Naive thymus-derived CD4-positive, alpha-beta T cell (primary cell): ENCODE results near the gene TCTN1. TPM values are rescaled to one million over a fixed set of nuclear protein-coding genes. Genes with fewer than 3 reads are reported as not detected.
A peak's percentile ranks its signal among the peaks of the same experiment; 100 is the strongest.
"Not testable (repeated sequence)": the region's sequence is repeated elsewhere in the genome, so short reads cannot be mapped to it uniquely, and the experiment has no call there.

Source experiments
- ATAC-seq: fragments of 150-1000 bp; cut with Tn5 transposase; 2 replicates; pipeline ENCODE4 v1.10.0; 2021; ENCODE audit warnings: mild to moderate bottlenecking, moderate library complexity
- CTCF ChIA-PET: fragments of 350-600 bp; sonication (Branson Sonifier 250); formaldehyde crosslinking; loops from one replicate; lab custom pipeline; 2021; ENCODE audit warnings: antibody characterized with exemption; lab: Charles Lee
- POLR2A ChIA-PET: fragments of 350-600 bp; sonication (Branson Sonifier 250); formaldehyde crosslinking; loops from one replicate; lab custom pipeline; 2021; ENCODE audit warnings: antibody characterized with exemption, inconsistent platforms; lab: Charles Lee
- DNase-seq, 9 donors: peaks; one replicate each; pipeline versions ENCODE4 v3.0.0 to v3.0.0-alpha.2; 2020 to 2022; ENCODE audit warnings: mixed read lengths in 1 of 9
- H3K27ac ChIP-seq: one replicate; pipeline ENCODE4 v1.7.0; 2013; ENCODE audit warnings: mild to moderate bottlenecking, low read depth, low read length, moderate library complexity
- H3K27me3 ChIP-seq, 2 donors: one replicate each; pipeline ENCODE4 v1.7.0; 2013; ENCODE audit warnings: low read length in 2 of 2, mild to moderate bottlenecking in 2 of 2, moderate library complexity in 2 of 2; ENCODE audit not compliant: control insufficient read depth in 2 of 2, insufficient read depth in 2 of 2
- H3K36me3 ChIP-seq, 3 experiments: 1 replicate in 2 of 3; 2 replicates in 1 of 3; pipeline ENCODE4 v1.7.0; 2013; ENCODE audit warnings: low read length in 3 of 3, mild to moderate bottlenecking in 3 of 3, moderate library complexity in 1 of 3; ENCODE audit not compliant: insufficient read depth in 3 of 3, control insufficient read depth in 2 of 3
- H3K4me1 ChIP-seq, 2 donors: one replicate each; pipeline ENCODE4 v1.7.0; 2013; ENCODE audit warnings: low read length in 2 of 2, mild to moderate bottlenecking in 2 of 2, moderate library complexity in 1 of 2; ENCODE audit not compliant: control insufficient read depth in 2 of 2, insufficient read depth in 2 of 2
- H3K4me3 ChIP-seq: 2 replicates; pipeline ENCODE4 v1.7.0; 2013; ENCODE audit warnings: mild to moderate bottlenecking, low read length
- H3K9me3 ChIP-seq, 3 experiments: 1 replicate in 2 of 3; 2 replicates in 1 of 3; pipeline ENCODE4 v1.7.0; 2013; ENCODE audit warnings: low read length in 3 of 3; ENCODE audit not compliant: control insufficient read depth in 2 of 3
- H3K27ac Mint-ChIP-seq, 9 donors: one replicate each; pipeline ENCODE4 v1.8.0; 2020 to 2022; ENCODE audit warnings: mixed read lengths in 9 of 9, mild to moderate bottlenecking in 8 of 9, moderate library complexity in 5 of 9, inconsistent platforms in 2 of 9
- H3K27me3 Mint-ChIP-seq, 5 donors: one replicate each; pipeline ENCODE4 v1.8.0; 2021 to 2022; ENCODE audit warnings: mixed read lengths in 5 of 5, mild to moderate bottlenecking in 1 of 5
- H3K36me3 Mint-ChIP-seq, 5 donors: one replicate each; pipeline ENCODE4 v1.8.0; 2020 to 2022; ENCODE audit warnings: mixed read lengths in 5 of 5, mild to moderate bottlenecking in 3 of 5, inconsistent platforms in 1 of 5
- H3K4me1 Mint-ChIP-seq, 7 donors: one replicate each; pipeline ENCODE4 v1.8.0; 2020 to 2022; ENCODE audit warnings: mixed read lengths in 7 of 7, mild to moderate bottlenecking in 3 of 7, inconsistent platforms in 1 of 7
- H3K4me3 Mint-ChIP-seq, 10 donors: one replicate each; pipeline ENCODE4 v1.8.0; 2020 to 2022; ENCODE audit warnings: mild to moderate bottlenecking in 10 of 10, mixed read lengths in 10 of 10, moderate library complexity in 6 of 10, inconsistent platforms in 2 of 10
- H3K9me3 Mint-ChIP-seq, 11 donors: one replicate each; pipeline ENCODE4 v1.8.0; 2020 to 2022; ENCODE audit warnings: mixed read lengths in 11 of 11, mild to moderate bottlenecking in 4 of 11, inconsistent platforms in 1 of 11, moderate library complexity in 1 of 11
- intact Hi-C, 2 donors: fragments of 100-400 bp; cut with micrococcal nuclease; formaldehyde crosslinking; loops; one replicate each; pipeline ENCODE4 v1.15.1; 2023
- polyA plus RNA-seq, 2 donors: library from polyadenylated mRNA; unstranded; fragments of 300-500 nt; fragmentation: Illumina TruSeq; gene quantifications; one replicate each; pipeline ENCODE4 v1.2.3, GENCODE V29; 2021
- total RNA-seq, 6 experiments: library from RNA in 5 of 6; stranded (reverse) in 5 of 6; gene quantifications; 1 replicate in 5 of 6; 2 replicates in 1 of 6; pipeline ENCODE4 v1.2.3 and lab custom pipeline; 2021 to 2026

Gene TCTN1
- total and polyA plus RNA-seq, 7 experiments from 2014 or later, result 4.2 to 13.0 (median 8.8) TPM

DNA sequence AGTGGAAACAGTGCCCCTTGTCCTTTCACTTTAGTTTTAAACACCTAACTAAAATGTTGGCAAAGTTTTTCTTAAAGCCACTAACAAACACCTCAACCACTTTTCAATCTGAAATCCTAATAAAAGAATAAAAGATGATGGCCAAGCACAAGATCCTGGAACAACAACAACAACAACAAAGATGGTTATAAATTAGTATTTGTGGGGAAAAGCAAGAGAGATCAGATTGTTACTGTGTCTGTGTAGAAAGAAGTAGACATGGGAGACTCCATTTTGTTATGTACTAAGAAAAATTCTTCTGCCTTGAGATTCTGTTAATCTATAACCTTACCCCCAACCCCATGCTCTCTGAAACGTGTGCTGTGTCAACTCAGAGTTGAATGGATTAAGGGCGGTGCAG, 44.1 kb upstream of the TCTN1 start:
- H3K36me3 ChIP-seq, H3K27me3 Mint-ChIP-seq, ATAC-seq, H3K27ac Mint-ChIP-seq, H3K9me3 ChIP-seq, H3K27ac ChIP-seq, DNase-seq, H3K4me3 ChIP-seq, intact Hi-C loops, H3K27me3 ChIP-seq: not testable (repeated sequence)
- H3K4me3 Mint-ChIP-seq, result peak overlapping the region in 1 of 10 donors; percentile 32
- ChIA-PET CTCF (interaction anchor here (1.0 kb wide), 1 partner anchor 32 kb away, joined by 4 read pairs; no protein-coding TSS in a partner anchor), POLR2A (interaction anchor here (1.0 kb wide), 1 partner anchor 15 kb away, joined by 3 read pairs; no protein-coding TSS in a partner anchor)
- peaks cover 0 to 14% of the 10 kb centered on the region in 2 donors for H3K4me1 ChIP-seq
- peaks cover 24 to 54% (median 47%) of the 10 kb centered on the region in 7 donors for H3K4me1 Mint-ChIP-seq
- peaks cover 0 to 29% (median 18%) of the 10 kb centered on the region in 11 donors for H3K9me3 Mint-ChIP-seq
- H3K36me3 Mint-ChIP-seq, result peaks cover 4 to 48% (median 20%) of the 10 kb centered on the region in 5 donors

DNA sequence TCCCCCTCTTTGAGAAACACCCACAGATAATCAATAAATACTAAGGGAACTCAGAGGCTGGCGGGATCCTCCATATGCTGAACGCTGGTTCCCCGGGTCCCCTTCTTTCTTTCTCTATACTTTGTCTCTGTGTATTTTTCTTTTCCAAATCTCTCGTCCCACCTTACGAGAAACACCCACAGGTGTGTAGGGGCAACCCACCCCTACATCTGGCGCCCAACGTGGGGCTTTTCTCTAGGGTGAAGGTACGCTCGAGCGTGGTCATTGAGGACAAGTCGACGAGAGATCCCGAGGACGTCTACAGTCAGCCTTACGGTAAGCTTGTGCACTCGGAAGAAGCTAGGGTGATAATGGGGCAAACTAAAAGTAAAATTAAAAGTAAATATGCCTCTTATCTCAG, 43.1 kb upstream of the TCTN1 start:
- ChIA-PET CTCF (interaction anchor here (0.6 kb wide), 1 partner anchor 28 kb away, joined by 3 read pairs; no protein-coding TSS in a partner anchor), POLR2A (interaction anchor here (1.2 kb wide), 1 partner anchor 9 kb away, joined by 5 read pairs; no protein-coding TSS in a partner anchor)
- not testable (repeated sequence) for H3K4me3 ChIP-seq, H3K27me3 Mint-ChIP-seq, H3K4me3 Mint-ChIP-seq, H3K9me3 ChIP-seq, DNase-seq, H3K27ac Mint-ChIP-seq, H3K27ac ChIP-seq, ATAC-seq, H3K36me3 ChIP-seq, H3K27me3 ChIP-seq
- Mint-ChIP-seq H3K4me1 (peaks cover 23 to 54% (median 52%) of the 10 kb centered on the region in 7 donors), H3K9me3 (peaks cover 0 to 29% (median 18%) of the 10 kb centered on the region in 11 donors), H3K36me3 (peaks cover 4 to 48% (median 20%) of the 10 kb centered on the region in 5 donors)
- peaks cover 5 to 16% of the 10 kb centered on the region in 2 donors for H3K4me1 ChIP-seq
- intact Hi-C loops, result loop anchor here in 1 of 2 donors (1.0 kb wide), 1 partner anchor 8 kb away; no protein-coding TSS in a partner anchor

DNA sequence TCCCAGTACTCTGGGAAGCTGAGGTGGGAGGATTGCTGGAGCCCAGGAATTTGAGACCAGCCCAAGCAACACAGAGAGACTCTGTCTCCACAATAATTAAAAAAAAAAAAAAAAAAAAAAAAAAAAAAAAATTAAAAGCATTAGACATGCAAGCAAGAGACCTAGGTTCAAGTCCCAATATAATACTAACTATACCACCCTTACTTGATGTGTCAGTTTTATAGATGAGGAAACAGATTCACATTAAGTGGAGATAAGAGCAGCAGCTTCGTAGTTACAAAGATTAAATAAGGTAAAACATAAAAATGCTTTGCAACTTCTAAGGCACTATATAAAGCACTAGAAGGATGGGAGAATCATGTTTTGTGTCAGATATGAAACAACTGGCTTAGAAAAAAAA, 39.9 kb upstream of the TCTN1 start:
- Mint-ChIP-seq H3K4me3 (peak overlapping the region in 1 of 10 donors; percentile 33), H3K27me3 (no peaks in the 10 kb centered on the region), H3K9me3 (peaks cover 0 to 29% (median 18%) of the 10 kb centered on the region in 11 donors), H3K4me1 (peaks cover 31 to 59% (median 54%) of the 10 kb centered on the region in 7 donors), H3K27ac (peak overlapping the region in 2 of 9 donors; percentile 69 to 96), H3K36me3 (peaks cover 4 to 42% (median 17%) of the 10 kb centered on the region in 5 donors)
- ATAC-seq (no peak), DNase-seq (no peak)
- CTCF ChIA-PET, result interaction anchor here (1.1 to 2.7 kb wide), 3 partner anchors 22 to 124 kb away, joined by 4 to 24 read pairs (median 7); no protein-coding TSS in a partner anchor
- H3K27ac ChIP-seq, result no peak overlapping the region
- POLR2A ChIA-PET, result interaction anchor here (0.6 to 5.1 kb wide), 6 partner anchors 7 to 1940 kb away, joined by 3 to 32 read pairs (median 4); no protein-coding TSS in a partner anchor
- no peak overlapping the region for H3K4me3 ChIP-seq
- no peaks in the 10 kb centered on the region for H3K36me3 ChIP-seq
- H3K4me1 ChIP-seq, result peaks cover 18 to 27% of the 10 kb centered on the region in 2 donors
- intact Hi-C loops, result no loop called here
- no peaks in the 10 kb centered on the region for H3K27me3 ChIP-seq
- H3K9me3 ChIP-seq, result peaks cover 0 to 9% (median 6%) of the 10 kb centered on the region in 3 experiments

DNA sequence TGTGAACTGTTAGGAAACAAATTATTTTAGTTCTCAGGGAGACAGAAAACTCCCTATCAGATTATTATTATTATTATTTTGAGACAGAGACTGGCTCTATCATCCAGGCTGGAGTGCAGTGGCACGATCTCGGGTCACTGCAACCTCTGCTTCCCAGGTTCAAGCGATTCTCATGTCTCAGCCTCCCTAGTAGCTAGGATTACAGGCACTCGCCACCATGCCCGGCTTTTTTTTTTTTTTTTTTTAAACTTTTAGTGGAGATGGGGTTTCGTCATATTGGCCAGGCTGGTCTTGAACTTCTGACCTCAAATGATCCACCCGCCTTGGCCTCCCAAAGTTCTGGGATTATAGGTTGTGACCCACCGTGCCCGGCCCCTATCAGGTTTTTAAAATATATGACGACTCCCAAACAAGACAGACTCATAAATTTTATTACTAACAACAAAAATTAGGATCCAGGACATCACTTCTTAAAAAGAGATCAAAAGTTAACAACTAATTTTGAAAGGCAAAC, 39.2 kb upstream of the TCTN1 start:
- H3K27me3 Mint-ChIP-seq, result not testable (repeated sequence)

DNA sequence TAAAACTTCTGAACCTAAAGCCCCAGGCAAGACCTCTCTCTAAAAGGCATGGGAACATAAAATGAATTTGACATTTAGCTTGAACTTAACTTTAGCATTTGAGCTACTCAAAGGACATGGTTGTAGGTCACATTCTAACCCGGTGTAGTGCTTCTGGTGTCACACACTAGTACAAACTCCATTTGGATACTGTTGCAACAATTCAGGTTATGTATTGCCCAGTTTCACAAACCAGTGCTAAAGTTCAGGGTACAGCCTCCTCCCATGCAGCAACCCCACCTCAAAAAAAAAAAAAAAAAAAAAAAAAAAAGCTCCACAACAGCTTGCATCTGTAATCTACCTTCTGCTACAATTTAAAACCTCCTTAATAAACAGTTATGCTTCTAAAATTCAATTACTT, 38.6 kb upstream of the TCTN1 start:
- peaks cover 0 to 41% (median 10%) of the 10 kb centered on the region in 5 donors for H3K36me3 Mint-ChIP-seq
- Histone ChIP-seq H3K27me3 (no peaks in the 10 kb centered on the region), H3K4me1 (peaks cover 23 to 37% of the 10 kb centered on the region in 2 donors), H3K36me3 (no peaks in the 10 kb centered on the region), H3K9me3 (peaks cover 0 to 9% (median 6%) of the 10 kb centered on the region in 3 experiments), H3K27ac (no peak overlapping the region), H3K4me3 (no peak overlapping the region)
- ATAC-seq (no peak), DNase-seq (no peak)
- peaks cover 43 to 68% (median 61%) of the 10 kb centered on the region in 7 donors for H3K4me1 Mint-ChIP-seq
- ChIA-PET POLR2A (interaction anchor here (0.7 to 5.1 kb wide), 5 partner anchors 9 to 1790 kb away, joined by 3 to 32 read pairs (median 8); partner anchors contain the start of gene ARPC3), CTCF (interaction anchor here (0.8 to 2.7 kb wide), 4 partner anchors 9 to 120 kb away, joined by 3 to 24 read pairs (median 6); no protein-coding TSS in a partner anchor)
- H3K27me3 Mint-ChIP-seq, result no peaks in the 10 kb centered on the region
- peaks cover 0 to 19% (median 11%) of the 10 kb centered on the region in 11 donors for H3K9me3 Mint-ChIP-seq
- H3K4me3 Mint-ChIP-seq, result peak overlapping the region; percentile 14 to 63 (median 47)
- H3K27ac Mint-ChIP-seq, result peak overlapping the region in 8 of 9 donors; percentile 38 to 96 (median 64)
- intact Hi-C loops, result loop anchor here in 1 of 2 donors (1.0 kb wide), 1 partner anchor 9 kb away; no protein-coding TSS in a partner anchor

More for the DNA sequence above, 39.2 kb upstream of the TCTN1 start:
- POLR2A ChIA-PET, result interaction anchor here (0.6 to 5.1 kb wide), 8 partner anchors 8 to 1940 kb away, joined by 3 to 32 read pairs (median 4); partner anchors contain the start of gene ARPC3
- H3K9me3 ChIP-seq, H3K4me3 ChIP-seq, DNase-seq, H3K36me3 ChIP-seq, H3K27me3 ChIP-seq, H3K27ac ChIP-seq, ATAC-seq: not testable (repeated sequence)
- peaks cover 0 to 22% (median 13%) of the 10 kb centered on the region in 11 donors for H3K9me3 Mint-ChIP-seq
- H3K36me3 Mint-ChIP-seq, result peaks cover 1 to 42% (median 11%) of the 10 kb centered on the region in 5 donors
- peak overlapping the region in 4 of 9 donors; percentile 38 to 96 (median 60) for H3K27ac Mint-ChIP-seq
- intact Hi-C loops, result loop anchor here in 1 of 2 donors (1.0 kb wide), 1 partner anchor 8 kb away; no protein-coding TSS in a partner anchor
- CTCF ChIA-PET, result interaction anchor here (1.4 to 2.7 kb wide), 3 partner anchors 9 to 27 kb away, joined by 6 to 24 read pairs (median 7); no protein-coding TSS in a partner anchor
- H3K4me1 ChIP-seq, result peaks cover 23 to 33% of the 10 kb centered on the region in 2 donors
- H3K4me3 Mint-ChIP-seq, result peak overlapping the region in 5 of 10 donors; percentile 27 to 63 (median 51)
- H3K4me1 Mint-ChIP-seq, result peaks cover 38 to 63% (median 60%) of the 10 kb centered on the region in 7 donors

DNA sequence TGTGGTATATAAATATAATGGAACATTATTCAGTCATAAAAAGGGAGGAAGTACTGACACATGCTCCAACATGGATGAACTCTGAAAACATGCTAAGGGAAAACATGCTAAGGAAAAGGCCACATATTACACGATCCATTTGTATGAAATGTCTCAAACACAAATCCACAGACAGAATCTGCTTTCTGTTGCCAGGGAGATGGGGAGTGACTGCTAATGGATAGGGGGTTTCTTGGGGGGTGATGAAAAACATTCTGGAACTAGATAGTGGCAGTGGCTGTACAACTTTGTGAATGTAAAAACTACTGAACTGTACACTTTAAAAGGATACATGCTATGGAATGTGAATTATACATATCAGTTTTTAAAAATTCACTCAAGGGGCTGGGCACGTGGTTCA, 37.4 kb upstream of the TCTN1 start:
- Mint-ChIP-seq H3K4me1 (peaks cover 53 to 80% (median 72%) of the 10 kb centered on the region in 7 donors), H3K36me3 (peaks cover 0 to 40% (median 9%) of the 10 kb centered on the region in 5 donors), H3K27me3 (no peaks in the 10 kb centered on the region), H3K27ac (peak overlapping the region; percentile 10 to 96 (median 59)), H3K4me3 (peak overlapping the region; percentile 1 to 71 (median 50)), H3K9me3 (peaks cover 0 to 12% (median 6%) of the 10 kb centered on the region in 11 donors)
- no peak for ATAC-seq
- DNase-seq, result no peak
- CTCF ChIA-PET, result interaction anchor here (0.6 to 2.7 kb wide), 5 partner anchors 11 to 145 kb away, joined by 3 to 24 read pairs (median 4); no protein-coding TSS in a partner anchor
- Histone ChIP-seq H3K36me3 (no peaks in the 10 kb centered on the region), H3K4me1 (peaks cover 23 to 47% of the 10 kb centered on the region in 2 donors), H3K9me3 (peaks cover 0 to 6% (median 4%) of the 10 kb centered on the region in 3 experiments), H3K27ac (no peak overlapping the region), H3K4me3 (no peak overlapping the region), H3K27me3 (no peaks in the 10 kb centered on the region)
- POLR2A ChIA-PET, result interaction anchor here (0.9 to 5.1 kb wide), 6 partner anchors 9 to 126 kb away, joined by 3 to 32 read pairs (median 4); partner anchors contain the start of genes ARPC3 and TCTN1
- intact Hi-C loops, result no loop called here
